HEK293 (cell line): ENCODE results near the gene ITGA11.

Experiments
- CTCF ChIA-PET: fragments of 350-600 bp; formaldehyde crosslinking; extraction: SDS; loops from one replicate; lab custom pipeline; 2021; ENCODE audit warnings: antibody characterized with exemption; lab: Yijun Ruan, JAX
- POLR2A ChIA-PET: fragments of 300-600 bp; formaldehyde crosslinking; extraction: SDS; loops from one replicate; lab custom pipeline; 2020; ENCODE audit warnings: antibody characterized with exemption, inconsistent platforms; lab: Yijun Ruan, JAX
- H3K27ac ChIP-seq: fragments of 200-500 bp; sonication (Bioruptor generic); 2 replicates; pipeline ENCODE4 v1.5.1; 2014; ENCODE audit warnings: low read depth, low read length, control low read depth, inconsistent platforms; ENCODE audit errors: extremely low read depth
- H3K36me3 ChIP-seq, 2 experiments: fragments of 200-500 bp in 1 of 2; sonication (Bioruptor generic) in 1 of 2; 1 replicate in 1 of 2; 2 replicates in 1 of 2; pipeline ENCODE4 v1.5.1; 2014 to 2017; ENCODE audit warnings: inconsistent platforms in 2 of 2, low read length in 2 of 2; ENCODE audit not compliant: control insufficient read depth in 2 of 2, insufficient read depth in 1 of 2
- H3K4me1 ChIP-seq: fragments of 200-500 bp; sonication (Bioruptor generic); 2 replicates; pipeline ENCODE4 v1.5.1; 2014; ENCODE audit warnings: mild to moderate bottlenecking, low read length, inconsistent platforms; ENCODE audit not compliant: control insufficient read depth, insufficient read depth
- H3K4me3 ChIP-seq: 2 replicates; pipeline ENCODE4 v1.5.1; 2011; ENCODE audit warnings: low read depth, mild to moderate bottlenecking, control low read depth, low read length, moderate library complexity
- H3K9me3 ChIP-seq: fragments of 200-500 bp; sonication (Bioruptor generic); 2 replicates; pipeline ENCODE4 v1.5.1; 2014; ENCODE audit warnings: low read depth, low read length, inconsistent platforms; ENCODE audit not compliant: control insufficient read depth, insufficient read depth
- BCL11B ChIP-seq: fragments of 450-650 bp; formaldehyde crosslinking; IDR thresholded peaks from 2 replicates; pipeline ENCODE4 v1.5.1; 2016; ENCODE audit warnings: low read depth, missing biosample characterization, missing genetic modification characterization
- SP2 ChIP-seq: fragments of 450-650 bp; formaldehyde crosslinking; IDR thresholded peaks from 2 replicates; pipeline ENCODE4 v1.5.1; 2016; ENCODE audit warnings: missing biosample characterization, missing genetic modification characterization
- ZBTB1 ChIP-seq: fragments of 450-650 bp; formaldehyde crosslinking; IDR thresholded peaks from 2 replicates; pipeline ENCODE4 v1.5.1; 2016; ENCODE audit warnings: missing biosample characterization, missing genetic modification characterization
- ZBTB48 ChIP-seq: fragments of 450-650 bp; formaldehyde crosslinking; IDR thresholded peaks from 2 replicates; pipeline ENCODE4 v1.5.1; 2016; ENCODE audit warnings: missing biosample characterization, missing genetic modification characterization
- ZFP37 ChIP-seq: fragments of 450-650 bp; formaldehyde crosslinking; IDR thresholded peaks from 2 replicates; pipeline ENCODE4 v1.5.1; 2016; ENCODE audit warnings: missing biosample characterization, missing genetic modification characterization
- ZNF10 ChIP-seq: fragments of 450-650 bp; formaldehyde crosslinking; IDR thresholded peaks from 2 replicates; pipeline ENCODE4 v1.5.1; 2017; ENCODE audit warnings: missing biosample characterization, missing genetic modification characterization
- ZNF121 ChIP-seq: fragments of 450-650 bp; formaldehyde crosslinking; IDR thresholded peaks from 2 replicates; pipeline ENCODE4 v1.5.1; 2016; ENCODE audit warnings: missing biosample characterization, missing genetic modification characterization
- ZNF157 ChIP-seq: fragments of 450-650 bp; formaldehyde crosslinking; IDR thresholded peaks from 2 replicates; pipeline ENCODE4 v1.5.1; 2016; ENCODE audit warnings: missing biosample characterization, missing genetic modification characterization
- ZNF169 ChIP-seq: fragments of 450-650 bp; formaldehyde crosslinking; IDR thresholded peaks from 2 replicates; pipeline ENCODE4 v1.5.1; 2016; ENCODE audit warnings: missing biosample characterization, missing genetic modification characterization
- ZNF175 ChIP-seq: fragments of 450-650 bp; formaldehyde crosslinking; IDR thresholded peaks from 2 replicates; pipeline ENCODE4 v1.5.1; 2016; ENCODE audit warnings: missing biosample characterization, missing genetic modification characterization
- ZNF184 ChIP-seq: fragments of 450-650 bp; IDR thresholded peaks from 2 replicates; pipeline ENCODE4 v1.5.1; 2018; ENCODE audit warnings: missing biosample characterization, mild to moderate bottlenecking, missing genetic modification characterization
- ZNF24 ChIP-seq: fragments of 450-650 bp; formaldehyde crosslinking; IDR thresholded peaks from 2 replicates; pipeline ENCODE4 v1.5.1; 2016; ENCODE audit warnings: missing biosample characterization, missing genetic modification characterization
- ZNF394 ChIP-seq: fragments of 450-650 bp; formaldehyde crosslinking; IDR thresholded peaks from 2 replicates; pipeline ENCODE4 v1.5.1; 2016; ENCODE audit warnings: missing biosample characterization, missing genetic modification characterization, mild to moderate bottlenecking, moderate library complexity, borderline replicate concordance
- ZNF433 ChIP-seq: fragments of 450-650 bp; formaldehyde crosslinking; IDR thresholded peaks from 2 replicates; pipeline ENCODE4 v1.5.1; 2016; ENCODE audit warnings: missing biosample characterization, missing genetic modification characterization, low read depth
- ZNF549 ChIP-seq: fragments of 450-650 bp; IDR thresholded peaks from 2 replicates; pipeline ENCODE4 v1.5.1; 2018; ENCODE audit warnings: missing biosample characterization, missing genetic modification characterization, mild to moderate bottlenecking, inconsistent platforms, moderate library complexity
- ZNF571 ChIP-seq: fragments of 450-650 bp; formaldehyde crosslinking; IDR thresholded peaks from 2 replicates; pipeline ENCODE4 v1.5.0; 2017; ENCODE audit warnings: missing biosample characterization, missing genetic modification characterization
- ZNF670 ChIP-seq: fragments of 450-650 bp; formaldehyde crosslinking; IDR thresholded peaks from 2 replicates; pipeline ENCODE4 v1.5.1; 2016; ENCODE audit warnings: missing biosample characterization, missing genetic modification characterization, low read depth
- ZNF677 ChIP-seq: fragments of 450-650 bp; IDR thresholded peaks from 2 replicates; pipeline ENCODE4 v1.5.0; 2018; ENCODE audit warnings: missing biosample characterization, mild to moderate bottlenecking, missing genetic modification characterization, moderate library complexity
- ZNF707 ChIP-seq: fragments of 450-650 bp; formaldehyde crosslinking; IDR thresholded peaks from 2 replicates; pipeline ENCODE4 v1.5.1; 2016; ENCODE audit warnings: missing biosample characterization, missing genetic modification characterization
- ZNF776 ChIP-seq: fragments of 450-650 bp; formaldehyde crosslinking; IDR thresholded peaks from 2 replicates; pipeline ENCODE4 v1.5.0; 2017; ENCODE audit warnings: missing biosample characterization, missing genetic modification characterization, borderline replicate concordance
- ZNF843 ChIP-seq: fragments of 450-650 bp; formaldehyde crosslinking; IDR thresholded peaks from 2 replicates; pipeline ENCODE4 v1.5.1; 2016; ENCODE audit warnings: missing biosample characterization, missing genetic modification characterization
- ZSCAN30 ChIP-seq: fragments of 450-650 bp; IDR thresholded peaks from 2 replicates; pipeline ENCODE4 v1.5.1; 2018; ENCODE audit warnings: missing biosample characterization, mild to moderate bottlenecking, missing genetic modification characterization, moderate library complexity
- TF ChIP-seq, protein P1 (sequence below): fragments of 450-650 bp; formaldehyde crosslinking; IDR thresholded peaks from 2 replicates; pipeline ENCODE4 v1.5.1; 2016; ENCODE audit warnings: missing biosample characterization, missing genetic modification characterization
- TF ChIP-seq, protein P2 (sequence below): fragments of 450-650 bp; formaldehyde crosslinking; IDR thresholded peaks from 2 replicates; pipeline ENCODE4 v1.5.1; 2016; ENCODE audit warnings: missing biosample characterization, missing genetic modification characterization, borderline replicate concordance
- TF ChIP-seq, protein P3 (sequence below): fragments of 450-650 bp; formaldehyde crosslinking; IDR thresholded peaks from 2 replicates; pipeline ENCODE4 v1.5.1; 2016; ENCODE audit warnings: missing biosample characterization, missing genetic modification characterization
- TF ChIP-seq, protein P4 (sequence below): fragments of 450-650 bp; formaldehyde crosslinking; IDR thresholded peaks from 2 replicates; pipeline ENCODE4 v1.5.1; 2016; ENCODE audit warnings: missing biosample characterization, missing genetic modification characterization
- TF ChIP-seq, protein P5 (sequence below): fragments of 450-650 bp; IDR thresholded peaks from 2 replicates; pipeline ENCODE4 v1.5.1; 2018; ENCODE audit warnings: missing biosample characterization, mild to moderate bottlenecking, missing genetic modification characterization

Gene ITGA11

DNA sequence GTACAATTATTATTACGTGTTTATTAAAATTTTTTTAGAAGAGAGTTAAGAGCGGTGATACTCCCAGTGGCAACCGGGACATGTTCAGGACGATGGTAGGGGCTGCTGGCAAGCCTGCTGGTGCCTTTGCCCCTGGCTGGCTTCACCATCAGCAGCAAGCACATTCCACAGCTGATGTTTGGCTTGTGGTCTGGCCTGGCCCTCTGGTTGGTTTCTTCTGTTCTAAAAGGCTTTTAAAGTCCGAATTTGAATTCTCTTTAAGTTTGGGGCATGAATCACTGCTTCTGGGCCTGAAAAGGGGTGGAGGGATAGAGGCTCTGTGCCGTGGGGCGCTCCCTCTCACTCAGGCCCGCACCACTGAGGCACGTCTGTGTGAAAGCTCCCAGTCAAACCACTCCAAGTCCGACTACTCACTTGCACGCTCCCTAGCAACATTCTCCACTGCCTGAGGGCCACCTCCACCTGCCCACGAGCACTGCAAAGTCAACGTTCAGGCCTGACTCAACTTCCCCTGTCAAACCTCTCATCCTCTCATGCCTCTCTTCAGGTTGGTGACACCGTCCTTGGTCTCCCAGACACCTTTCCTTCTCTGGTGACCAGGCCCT, 10.1 kb downstream of the ITGA11 start:
- H3K27ac ChIP-seq, result no peak overlapping the region
- no peak for TF ChIP-seq ZNF10 (tag by site-specific recombination)
- TF ChIP-seq ZFP37, result no peak
- no peak for TF ChIP-seq ZNF677 (tag by site-specific recombination)
- TF ChIP-seq ZNF157 (tag by site-specific recombination), result no peak
- TF ChIP-seq ZNF184 (tag by site-specific recombination), result no peak
- no peak for TF ChIP-seq ZSCAN30
- no peak for TF ChIP-seq ZNF394 (tag by site-specific recombination)
- TF ChIP-seq ZNF843 (tag by site-specific recombination), result no peak
- no peak for TF ChIP-seq ZNF549 (tag by site-specific recombination)
- TF ChIP-seq, protein P1, sequence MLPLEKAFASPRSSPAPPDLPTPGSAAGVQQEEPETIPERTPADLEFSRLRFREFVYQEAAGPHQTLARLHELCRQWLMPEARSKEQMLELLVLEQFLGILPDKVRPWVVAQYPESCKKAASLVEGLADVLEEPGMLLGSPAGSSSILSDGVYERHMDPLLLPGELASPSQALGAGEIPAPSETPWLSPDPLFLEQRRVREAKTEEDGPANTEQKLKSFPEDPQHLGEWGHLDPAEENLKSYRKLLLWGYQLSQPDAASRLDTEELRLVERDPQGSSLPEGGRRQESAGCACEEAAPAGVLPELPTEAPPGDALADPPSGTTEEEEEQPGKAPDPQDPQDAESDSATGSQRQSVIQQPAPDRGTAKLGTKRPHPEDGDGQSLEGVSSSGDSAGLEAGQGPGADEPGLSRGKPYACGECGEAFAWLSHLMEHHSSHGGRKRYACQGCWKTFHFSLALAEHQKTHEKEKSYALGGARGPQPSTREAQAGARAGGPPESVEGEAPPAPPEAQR, result no peak
- TF ChIP-seq ZNF571 (tag by site-specific recombination), result no peak
- no peak for TF ChIP-seq ZNF121
- no peak for TF ChIP-seq ZBTB1
- no peak for TF ChIP-seq ZNF24 (tag by site-specific recombination)
- no peak for TF ChIP-seq ZNF433
- TF ChIP-seq ZNF175 (tag by site-specific recombination), result no peak
- TF ChIP-seq ZNF776 (tag by site-specific recombination), result no peak
- TF ChIP-seq ZBTB48, result no peak
- TF ChIP-seq, protein P2, sequence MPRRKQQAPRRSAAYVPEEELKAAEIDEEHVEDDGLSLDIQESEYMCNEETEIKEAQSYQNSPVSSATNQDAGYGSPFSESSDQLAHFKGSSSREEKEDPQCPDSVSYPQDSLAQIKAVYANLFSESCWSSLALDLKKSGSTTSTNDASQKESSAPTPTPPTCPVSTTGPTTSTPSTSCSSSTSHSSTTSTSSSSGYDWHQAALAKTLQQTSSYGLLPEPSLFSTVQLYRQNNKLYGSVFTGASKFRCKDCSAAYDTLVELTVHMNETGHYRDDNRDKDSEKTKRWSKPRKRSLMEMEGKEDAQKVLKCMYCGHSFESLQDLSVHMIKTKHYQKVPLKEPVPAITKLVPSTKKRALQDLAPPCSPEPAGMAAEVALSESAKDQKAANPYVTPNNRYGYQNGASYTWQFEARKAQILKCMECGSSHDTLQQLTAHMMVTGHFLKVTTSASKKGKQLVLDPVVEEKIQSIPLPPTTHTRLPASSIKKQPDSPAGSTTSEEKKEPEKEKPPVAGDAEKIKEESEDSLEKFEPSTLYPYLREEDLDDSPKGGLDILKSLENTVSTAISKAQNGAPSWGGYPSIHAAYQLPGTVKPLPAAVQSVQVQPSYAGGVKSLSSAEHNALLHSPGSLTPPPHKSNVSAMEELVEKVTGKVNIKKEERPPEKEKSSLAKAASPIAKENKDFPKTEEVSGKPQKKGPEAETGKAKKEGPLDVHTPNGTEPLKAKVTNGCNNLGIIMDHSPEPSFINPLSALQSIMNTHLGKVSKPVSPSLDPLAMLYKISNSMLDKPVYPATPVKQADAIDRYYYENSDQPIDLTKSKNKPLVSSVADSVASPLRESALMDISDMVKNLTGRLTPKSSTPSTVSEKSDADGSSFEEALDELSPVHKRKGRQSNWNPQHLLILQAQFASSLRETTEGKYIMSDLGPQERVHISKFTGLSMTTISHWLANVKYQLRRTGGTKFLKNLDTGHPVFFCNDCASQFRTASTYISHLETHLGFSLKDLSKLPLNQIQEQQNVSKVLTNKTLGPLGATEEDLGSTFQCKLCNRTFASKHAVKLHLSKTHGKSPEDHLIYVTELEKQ (tag by site-specific recombination), result no peak
- TF ChIP-seq, all 188 proteins: peak for 0
- Histone ChIP-seq H3K4me3 (no peak overlapping the region), H3K9me3 (no peaks in the 10 kb centered on the region), H3K36me3 (no peaks in the 10 kb centered on the region), H3K4me1 (peaks cover 5% of the 10 kb centered on the region; the same call in 1 of the 2 replicates)
- ChIA-PET POLR2A (no interaction called here), CTCF (interaction anchor here (0.6 kb wide), 1 partner anchor 135 kb away, joined by 3 read pairs; no protein-coding TSS in a partner anchor)

DNA sequence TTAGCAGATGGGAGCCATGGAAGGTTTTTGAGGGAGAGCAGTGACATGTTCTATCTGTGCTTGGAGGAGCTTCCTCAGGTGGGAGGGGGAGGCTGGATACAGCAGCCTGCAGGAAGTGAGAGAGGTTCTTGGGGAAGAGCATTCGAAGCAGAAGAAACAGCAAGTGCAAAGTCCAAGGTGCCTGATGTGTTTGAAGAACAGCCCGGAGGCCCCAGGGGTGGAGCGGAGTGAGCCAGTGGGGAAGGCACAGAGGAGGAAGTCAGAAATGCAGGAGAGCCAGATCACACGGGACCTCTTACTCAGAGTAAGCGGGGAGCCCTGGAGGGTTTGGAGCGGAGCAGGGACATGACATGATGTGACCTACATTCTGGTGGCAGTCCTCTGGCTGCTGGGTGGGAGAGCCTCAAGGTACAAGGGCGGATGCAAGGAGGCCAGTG, 10.8 kb downstream of the ITGA11 start:
- Histone ChIP-seq H3K9me3 (no peaks in the 10 kb centered on the region), H3K4me1 (peaks cover 5% of the 10 kb centered on the region; the same call in 1 of the 2 replicates), H3K27ac (no peak overlapping the region), H3K36me3 (no peaks in the 10 kb centered on the region), H3K4me3 (no peak overlapping the region)
- POLR2A ChIA-PET, result no interaction called here
- CTCF ChIA-PET, result no interaction called here
- TF ChIP-seq, protein P3, sequence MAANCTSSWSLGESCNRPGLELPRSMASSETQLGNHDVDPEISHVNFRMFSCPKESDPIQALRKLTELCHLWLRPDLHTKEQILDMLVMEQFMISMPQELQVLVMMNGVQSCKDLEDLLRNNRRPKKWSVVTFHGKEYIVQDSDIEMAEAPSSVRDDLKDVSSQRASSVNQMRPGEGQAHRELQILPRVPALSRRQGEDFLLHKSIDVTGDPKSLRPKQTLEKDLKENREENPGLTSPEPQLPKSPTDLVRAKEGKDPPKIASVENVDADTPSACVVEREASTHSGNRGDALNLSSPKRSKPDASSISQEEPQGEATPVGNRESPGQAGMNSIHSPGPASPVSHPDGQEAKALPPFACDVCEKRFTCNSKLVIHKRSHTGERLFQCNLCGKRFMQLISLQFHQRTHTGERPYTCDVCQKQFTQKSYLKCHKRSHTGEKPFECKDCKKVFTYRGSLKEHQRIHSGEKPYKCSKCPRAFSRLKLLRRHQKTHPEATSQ, result no peak
- TF ChIP-seq ZNF433, result no peak
- no peak for TF ChIP-seq ZNF571 (tag by site-specific recombination)
- TF ChIP-seq ZNF169 (tag by site-specific recombination), result no peak
- no peak for TF ChIP-seq SP2 (tag by site-specific recombination)
- no peak for TF ChIP-seq ZNF707
- TF ChIP-seq, protein P4, sequence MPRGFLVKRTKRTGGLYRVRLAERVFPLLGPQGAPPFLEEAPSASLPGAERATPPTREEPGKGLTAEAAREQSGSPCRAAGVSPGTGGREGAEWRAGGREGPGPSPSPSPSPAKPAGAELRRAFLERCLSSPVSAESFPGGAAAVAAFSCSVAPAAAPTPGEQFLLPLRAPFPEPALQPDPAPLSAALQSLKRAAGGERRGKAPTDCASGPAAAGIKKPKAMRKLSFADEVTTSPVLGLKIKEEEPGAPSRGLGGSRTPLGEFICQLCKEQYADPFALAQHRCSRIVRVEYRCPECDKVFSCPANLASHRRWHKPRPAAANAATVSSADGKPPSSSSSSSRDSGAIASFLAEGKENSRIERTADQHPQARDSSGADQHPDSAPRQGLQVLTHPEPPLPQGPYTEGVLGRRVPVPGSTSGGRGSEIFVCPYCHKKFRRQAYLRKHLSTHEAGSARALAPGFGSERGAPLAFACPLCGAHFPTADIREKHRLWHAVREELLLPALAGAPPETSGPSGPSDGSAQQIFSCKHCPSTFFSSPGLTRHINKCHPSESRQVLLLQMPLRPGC (tag by site-specific recombination), result no peak
- TF ChIP-seq, protein P5, sequence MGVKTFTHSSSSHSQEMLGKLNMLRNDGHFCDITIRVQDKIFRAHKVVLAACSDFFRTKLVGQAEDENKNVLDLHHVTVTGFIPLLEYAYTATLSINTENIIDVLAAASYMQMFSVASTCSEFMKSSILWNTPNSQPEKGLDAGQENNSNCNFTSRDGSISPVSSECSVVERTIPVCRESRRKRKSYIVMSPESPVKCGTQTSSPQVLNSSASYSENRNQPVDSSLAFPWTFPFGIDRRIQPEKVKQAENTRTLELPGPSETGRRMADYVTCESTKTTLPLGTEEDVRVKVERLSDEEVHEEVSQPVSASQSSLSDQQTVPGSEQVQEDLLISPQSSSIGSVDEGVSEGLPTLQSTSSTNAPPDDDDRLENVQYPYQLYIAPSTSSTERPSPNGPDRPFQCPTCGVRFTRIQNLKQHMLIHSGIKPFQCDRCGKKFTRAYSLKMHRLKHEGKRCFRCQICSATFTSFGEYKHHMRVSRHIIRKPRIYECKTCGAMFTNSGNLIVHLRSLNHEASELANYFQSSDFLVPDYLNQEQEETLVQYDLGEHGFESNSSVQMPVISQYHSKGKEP, result no peak
- TF ChIP-seq BCL11B (tag by site-specific recombination), result no peak
- no peak for TF ChIP-seq ZNF670 (tag by site-specific recombination)
